GM12864 (cell line): ENCODE data around the gene GSTK1.
A peak's percentile ranks its signal among the peaks of the same experiment; 100 is the strongest.
"Not testable (repeated sequence)": the region's sequence is repeated elsewhere in the genome, so short reads cannot be mapped to it uniquely, and the experiment has no call there.

Source experiments
- DNase-seq: peaks from one replicate; pipeline ENCODE4 v3.0.0-alpha.2; 2011; ENCODE audit warnings: low read depth
- H3K4me3 ChIP-seq: 2 replicates; pipeline ENCODE4 v1.5.1; 2011; ENCODE audit warnings: mild to moderate bottlenecking, low read depth, low read length, control low read depth
- TF ChIP-seq, protein P1 (sequence below): IDR thresholded peaks from 2 replicates; pipeline ENCODE4 v1.5.1; 2011; ENCODE audit warnings: low read depth, mild to moderate bottlenecking, moderate library complexity, low read length, control low read depth, inconsistent platforms; ENCODE audit errors: missing control alignments

GSTK1 gene

DNA sequence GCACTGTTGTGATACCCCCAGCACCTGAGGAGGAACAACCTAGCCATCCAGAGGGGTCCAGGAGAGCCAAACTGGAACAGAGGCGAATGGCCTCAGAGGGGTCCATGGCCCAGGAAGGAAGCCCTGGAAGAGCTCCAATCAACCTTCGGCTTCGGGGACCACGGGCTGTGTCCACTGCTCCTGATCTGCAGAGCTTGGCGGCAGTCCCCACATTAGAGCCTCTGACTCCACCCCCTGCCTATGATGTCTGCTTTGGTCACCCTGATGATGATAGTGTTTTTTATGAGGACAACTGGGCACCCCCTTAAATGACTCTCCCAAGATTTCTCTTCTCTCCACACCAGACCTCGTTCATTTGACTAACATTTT, 23.3 kb downstream of the GSTK1 start:
- no peak overlapping the region for H3K4me3 ChIP-seq
- DNase-seq: no peak
- TF ChIP-seq, protein P1, sequence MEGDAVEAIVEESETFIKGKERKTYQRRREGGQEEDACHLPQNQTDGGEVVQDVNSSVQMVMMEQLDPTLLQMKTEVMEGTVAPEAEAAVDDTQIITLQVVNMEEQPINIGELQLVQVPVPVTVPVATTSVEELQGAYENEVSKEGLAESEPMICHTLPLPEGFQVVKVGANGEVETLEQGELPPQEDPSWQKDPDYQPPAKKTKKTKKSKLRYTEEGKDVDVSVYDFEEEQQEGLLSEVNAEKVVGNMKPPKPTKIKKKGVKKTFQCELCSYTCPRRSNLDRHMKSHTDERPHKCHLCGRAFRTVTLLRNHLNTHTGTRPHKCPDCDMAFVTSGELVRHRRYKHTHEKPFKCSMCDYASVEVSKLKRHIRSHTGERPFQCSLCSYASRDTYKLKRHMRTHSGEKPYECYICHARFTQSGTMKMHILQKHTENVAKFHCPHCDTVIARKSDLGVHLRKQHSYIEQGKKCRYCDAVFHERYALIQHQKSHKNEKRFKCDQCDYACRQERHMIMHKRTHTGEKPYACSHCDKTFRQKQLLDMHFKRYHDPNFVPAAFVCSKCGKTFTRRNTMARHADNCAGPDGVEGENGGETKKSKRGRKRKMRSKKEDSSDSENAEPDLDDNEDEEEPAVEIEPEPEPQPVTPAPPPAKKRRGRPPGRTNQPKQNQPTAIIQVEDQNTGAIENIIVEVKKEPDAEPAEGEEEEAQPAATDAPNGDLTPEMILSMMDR: no peak

DNA sequence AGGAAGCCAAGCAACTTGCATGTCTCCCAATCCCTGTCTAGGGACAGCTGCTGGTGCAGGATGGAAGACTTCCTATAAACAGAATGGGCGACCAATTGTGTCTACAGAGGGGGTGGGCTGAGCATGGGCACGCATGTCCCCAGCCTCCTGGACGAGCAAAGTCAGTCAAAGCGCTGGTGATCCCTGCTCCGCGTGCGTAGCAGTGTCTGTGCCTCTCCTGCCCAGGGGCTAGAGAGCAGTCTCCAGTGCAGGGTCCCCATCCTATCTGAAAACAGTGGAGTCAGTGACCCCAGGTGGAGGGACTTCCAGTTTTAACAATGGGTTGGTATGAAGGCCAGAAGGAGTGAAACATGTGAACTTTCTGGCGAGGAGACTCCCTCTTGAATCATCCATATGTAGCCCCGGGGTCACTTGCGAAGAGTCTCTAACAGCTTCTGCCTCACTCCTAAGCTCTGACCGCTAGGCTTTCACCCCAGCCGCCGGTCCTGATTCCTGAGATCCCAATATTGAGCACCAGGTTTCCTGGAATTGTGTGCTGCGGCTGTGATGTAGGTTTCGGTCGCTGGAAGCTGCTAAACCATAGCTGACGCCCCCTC, 24.2 kb downstream of the GSTK1 start:
- H3K4me3 ChIP-seq: peak overlapping the region; percentile 14
- no peak for DNase-seq
- TF ChIP-seq, protein P1: no peak

DNA sequence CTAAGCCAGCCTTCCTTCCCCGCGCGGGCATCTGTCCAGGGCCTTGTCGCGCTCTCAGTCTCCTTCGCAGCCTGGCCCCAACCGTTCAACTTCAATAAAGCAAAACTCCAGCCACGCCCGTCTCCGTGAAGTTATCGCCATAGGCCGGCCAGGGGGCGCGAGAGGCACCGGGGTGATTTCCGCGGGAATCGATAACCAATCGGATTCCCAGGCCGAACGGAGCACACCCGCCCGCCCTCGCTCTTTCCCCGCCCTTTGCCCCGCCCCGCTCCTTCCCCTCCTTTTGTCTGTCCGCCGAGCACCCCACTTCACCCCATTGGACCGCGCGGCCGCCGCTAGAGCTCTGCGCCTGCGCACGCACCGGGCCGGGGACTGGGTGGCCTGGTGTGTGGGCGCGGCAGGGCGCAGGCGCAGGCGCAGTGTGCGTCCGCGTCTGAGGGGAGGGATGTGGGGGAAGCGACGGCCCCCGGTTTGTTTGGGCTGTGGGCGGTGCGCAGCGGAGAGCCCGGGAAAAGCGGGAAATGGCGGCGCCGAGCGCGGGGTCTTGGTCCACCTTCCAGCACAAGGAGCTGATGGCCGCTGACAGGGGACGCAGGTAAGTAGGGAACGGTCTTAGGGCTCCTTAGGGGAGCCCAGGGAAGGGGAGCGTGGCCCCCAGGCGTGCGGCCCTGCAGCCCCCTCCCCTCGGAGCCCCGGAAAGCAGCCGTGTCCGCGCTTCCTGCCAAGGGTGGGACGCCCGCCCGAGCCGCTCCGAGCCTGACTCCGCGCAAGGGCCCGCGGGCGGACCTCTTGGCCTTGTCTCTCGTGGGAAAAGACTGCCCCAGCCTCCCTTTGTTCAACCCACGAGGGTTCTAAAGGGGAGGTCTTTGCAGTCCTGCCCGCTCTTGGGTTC, 24.9 kb downstream of the GSTK1 start, which contains the start of gene CASP2:
TSS of gene CASP2 (plus strand) at position 417 of the 892 bp plus-strand sequence. CDS start at position 522, 105 bp downstream.
- TF ChIP-seq, protein P1: no peak
- peak; percentile 89 for DNase-seq
- H3K4me3 ChIP-seq: peak within 1 kb of the TSS; percentile 87

DNA sequence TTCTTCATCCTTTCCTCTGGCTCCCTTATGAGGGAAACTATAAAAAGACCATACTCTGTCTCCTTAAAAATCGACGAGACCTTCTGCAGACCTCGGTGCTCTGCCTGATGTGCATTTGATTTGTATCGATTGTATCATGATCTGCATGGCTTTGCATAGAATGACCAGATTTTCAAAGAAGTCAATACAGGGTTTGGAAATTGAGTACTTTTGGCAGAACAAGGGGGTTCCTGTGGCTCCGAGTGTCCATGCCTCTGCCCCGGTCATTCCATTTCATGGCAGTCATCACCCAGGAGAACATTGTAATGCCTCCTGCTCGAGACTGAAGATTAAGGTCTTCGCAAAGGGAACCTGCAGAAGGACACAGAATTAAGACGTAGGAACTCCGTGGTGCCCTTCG, 25.6 kb downstream of the GSTK1 start:
- no peak for DNase-seq
- TF ChIP-seq, protein P1: no peak
- H3K4me3 ChIP-seq: peak overlapping the region; percentile 87

DNA sequence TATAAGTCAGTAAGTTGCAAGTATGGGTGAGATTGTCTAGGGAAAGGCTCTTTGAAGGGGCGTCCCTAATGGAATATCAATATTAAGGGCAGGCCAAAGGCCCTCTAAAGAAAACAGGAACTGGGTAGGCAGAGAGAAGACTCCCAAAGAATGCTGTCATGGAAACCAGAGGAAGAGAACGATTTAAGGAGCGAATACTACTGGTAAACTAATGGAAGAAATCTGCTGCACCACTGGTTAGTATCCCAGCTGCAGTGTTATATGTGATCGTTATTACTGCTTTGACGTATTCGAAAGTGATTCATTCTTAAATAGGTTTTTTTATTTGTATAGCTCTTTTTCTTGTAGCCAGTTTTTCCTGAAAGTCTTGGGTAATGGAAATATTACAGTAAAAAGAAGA, 26.2 kb downstream of the GSTK1 start:
- TF ChIP-seq, protein P1: no peak
- DNase-seq: no peak
- H3K4me3 ChIP-seq: peak overlapping the region; percentile 87

DNA sequence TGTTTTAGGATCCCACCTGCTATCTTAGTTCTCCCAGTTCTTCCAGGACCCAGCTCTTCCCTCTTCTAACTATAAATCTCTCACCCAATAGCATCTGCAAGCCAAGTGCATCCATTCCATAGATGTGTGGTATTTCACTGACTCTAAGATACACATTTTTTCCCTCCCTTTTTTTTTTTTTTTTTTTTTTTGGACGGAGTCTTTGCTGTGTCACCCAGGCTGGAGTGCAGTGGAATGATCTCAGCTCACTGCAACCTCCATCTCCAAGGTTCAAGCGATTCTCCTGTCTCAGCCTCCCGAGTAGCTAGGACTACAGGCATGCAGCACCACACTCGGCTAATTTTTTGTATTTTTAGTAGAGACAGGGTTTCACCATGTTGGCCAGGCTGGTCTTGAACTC, 26.6 kb downstream of the GSTK1 start:
- DNase-seq: not testable (repeated sequence)
- peak overlapping the region; percentile 87; the same call in 1 of the 2 replicates for H3K4me3 ChIP-seq

DNA sequence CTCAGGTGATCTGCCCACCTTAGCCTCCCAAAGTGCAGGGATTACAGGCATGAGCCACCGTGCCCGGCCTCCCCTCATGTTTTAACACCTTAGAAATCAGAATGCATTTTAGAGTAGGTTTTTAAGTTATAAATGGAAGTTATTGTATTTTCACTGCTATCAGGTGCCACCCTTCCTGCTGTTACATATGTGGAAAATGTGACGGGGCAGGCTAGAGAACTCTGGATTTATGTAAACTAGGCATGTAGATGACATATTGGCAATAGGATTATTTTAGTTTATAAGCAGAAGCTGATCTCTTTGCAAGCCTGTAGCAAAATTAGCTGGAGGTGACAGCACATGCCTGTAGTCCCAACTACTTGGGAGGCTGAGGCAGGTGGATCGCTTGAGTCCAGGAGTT, 27.1 kb downstream of the GSTK1 start:
- H3K4me3 ChIP-seq: no peak overlapping the region
- TF ChIP-seq, protein P1: no peak

More for the DNA sequence above, 27.1 kb downstream of the GSTK1 start:
- no peak for DNase-seq
